HG03571 (cell line): Measurements from ENCODE around the gene STRN4.
"Not testable (repeated sequence)": the region's sequence is repeated elsewhere in the genome, so short reads cannot be mapped to it uniquely, and the experiment has no call there.

ENCODE experiments used
- ATAC-seq: cut with Tn5 transposase; IDR thresholded peaks from one replicate; pipeline ENCODE4 v1.9.1; 2021; ENCODE audit not compliant: unreplicated experiment

STRN4 gene

GRCh38 chr19:46773018-46773399, 26.8 kb upstream of the STRN4 start:
- no peak for ATAC-seq

DNA sequence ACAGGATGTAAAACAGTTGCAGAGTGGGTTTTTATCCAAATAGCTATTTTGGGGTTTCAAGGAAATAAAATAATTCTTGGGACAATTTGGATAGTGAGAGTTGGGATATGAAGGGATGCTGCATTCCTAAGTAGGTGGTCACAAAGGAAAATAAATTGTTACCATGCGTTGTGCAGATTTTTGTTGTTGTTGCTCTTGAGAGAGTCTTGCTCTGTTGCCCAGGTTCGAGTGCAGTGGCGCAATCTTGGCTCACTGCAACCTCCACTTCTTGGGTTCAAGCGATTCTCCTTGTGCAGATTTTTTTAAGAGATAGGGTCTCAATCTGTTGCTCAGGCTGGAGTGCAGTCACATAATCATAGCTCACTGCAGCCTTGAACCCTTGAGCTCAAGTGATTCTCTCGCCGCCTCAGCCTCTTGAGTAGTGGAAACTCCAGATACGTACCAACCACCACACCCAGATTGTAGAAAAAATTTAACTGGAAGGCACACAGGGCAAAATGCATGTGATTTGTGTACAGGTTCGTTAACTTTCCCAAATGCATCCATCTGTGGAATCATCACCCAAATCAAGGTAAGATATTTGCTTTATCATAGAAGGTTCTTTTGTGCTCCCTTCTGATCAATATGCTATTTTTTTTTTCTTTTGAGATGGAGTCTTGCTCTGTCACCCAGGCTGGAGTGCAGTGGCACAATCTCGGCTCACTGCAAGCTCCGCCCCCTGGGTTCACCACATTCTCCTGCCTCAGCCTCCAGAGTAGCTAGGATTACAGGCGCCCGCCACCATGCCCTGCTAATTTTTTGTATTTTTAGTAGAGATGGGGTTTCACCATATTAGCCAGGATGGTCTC, 26.1 kb upstream of the STRN4 start:
- ATAC-seq, result no peak

- not testable (repeated sequence) for ATAC-seq
These were observed 22.5 kb upstream of the STRN4 start for GRCh38 chr19:46768746-46769145.

GRCh38 chr19:46766569-46767317, 20.5 kb upstream of the STRN4 start:
- no peak for ATAC-seq

DNA sequence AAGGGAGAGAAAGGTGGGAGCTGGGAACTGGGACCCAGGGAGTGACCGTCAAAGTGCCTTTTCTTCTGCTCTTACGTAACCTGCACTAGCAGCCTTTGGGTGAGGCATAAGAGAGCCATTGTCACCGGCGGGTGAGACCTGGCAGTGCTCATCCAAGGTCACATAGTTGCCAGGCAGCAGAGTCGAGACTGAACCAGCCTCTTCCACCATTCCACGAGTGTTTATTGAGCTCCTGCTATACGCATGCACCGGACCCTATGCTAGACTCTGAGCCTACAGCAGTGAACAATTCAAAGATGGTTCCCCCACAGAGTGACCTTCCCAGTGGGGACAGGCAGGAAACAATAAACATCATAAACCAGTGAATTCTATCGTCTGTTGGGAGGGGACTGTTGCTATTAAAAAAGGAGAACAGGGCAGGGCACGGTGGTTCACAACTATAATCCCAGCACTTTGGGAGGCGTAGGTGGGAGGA, 18.6 kb upstream of the STRN4 start:
- ATAC-seq, result no peak

GRCh38 chr19:46762245-46762890, 16.1 kb upstream of the STRN4 start:
- no peak for ATAC-seq

DNA sequence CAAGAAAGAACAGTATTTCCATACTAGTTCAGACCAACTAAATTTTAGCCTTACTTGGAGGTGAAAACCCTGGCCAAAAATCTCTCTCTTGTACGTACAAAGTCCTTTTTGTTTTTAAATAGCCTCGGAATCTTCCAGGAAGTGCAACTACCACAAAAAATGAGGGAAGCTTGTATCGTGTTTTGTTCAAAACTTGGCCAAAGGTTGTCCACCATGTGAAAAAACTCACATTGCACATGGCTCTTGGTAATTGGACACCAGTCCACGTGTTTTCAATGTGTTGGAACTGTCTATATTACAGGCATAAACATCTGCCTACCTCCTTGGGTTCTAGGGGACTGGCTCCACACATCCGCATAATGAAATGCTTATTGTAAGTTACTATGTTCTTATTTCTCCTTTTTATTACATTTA, 15.2 kb upstream of the STRN4 start:
- no peak for ATAC-seq

- not testable (repeated sequence) for ATAC-seq
These were observed 14.6 kb upstream of the STRN4 start for GRCh38 chr19:46760897-46761296.

- no peak for ATAC-seq
These were observed 14.1 kb upstream of the STRN4 start for GRCh38 chr19:46760363-46760762.

- no peak for ATAC-seq
These were observed 13.6 kb upstream of the STRN4 start for GRCh38 chr19:46759817-46760333.

DNA sequence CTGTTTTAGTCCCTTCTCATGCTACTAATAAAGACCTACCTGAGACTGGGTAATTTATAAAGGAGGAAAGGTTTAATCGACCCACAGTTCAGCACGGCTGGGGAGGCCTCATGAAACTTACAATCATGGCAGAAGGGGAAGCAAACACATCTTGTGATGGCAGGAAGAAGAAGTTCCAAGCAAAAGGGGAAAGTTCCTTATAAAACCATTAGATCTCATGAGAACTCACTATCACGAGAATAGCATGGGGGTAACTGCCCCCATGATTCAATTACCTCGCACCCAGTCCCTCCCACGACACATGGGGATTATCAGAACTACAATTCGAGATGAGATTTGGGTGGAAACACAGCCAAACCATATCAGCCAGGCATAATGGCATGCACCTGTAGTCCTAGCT, 13.0 kb upstream of the STRN4 start:
- no peak for ATAC-seq

DNA sequence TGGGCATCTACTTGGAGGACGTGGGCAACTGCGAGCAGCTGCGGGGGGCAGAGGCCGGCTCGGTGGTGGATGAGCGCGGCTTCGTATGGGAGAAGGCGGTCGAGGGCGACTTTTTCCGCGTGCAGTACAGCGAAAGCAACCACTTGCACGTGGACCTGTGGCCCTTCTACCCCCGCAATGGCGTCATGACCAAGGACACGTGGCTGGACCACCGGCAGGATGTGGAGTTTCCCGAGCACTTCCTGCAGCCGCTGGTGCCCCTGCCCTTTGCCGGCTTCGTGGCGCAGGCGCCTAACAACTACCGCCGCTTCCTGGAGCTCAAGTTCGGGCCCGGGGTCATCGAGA, 10.3 kb upstream of the STRN4 start:
- no peak for ATAC-seq

- ATAC-seq, result no peak
These were observed 9.7 kb upstream of the STRN4 start for GRCh38 chr19:46755853-46756543.

DNA sequence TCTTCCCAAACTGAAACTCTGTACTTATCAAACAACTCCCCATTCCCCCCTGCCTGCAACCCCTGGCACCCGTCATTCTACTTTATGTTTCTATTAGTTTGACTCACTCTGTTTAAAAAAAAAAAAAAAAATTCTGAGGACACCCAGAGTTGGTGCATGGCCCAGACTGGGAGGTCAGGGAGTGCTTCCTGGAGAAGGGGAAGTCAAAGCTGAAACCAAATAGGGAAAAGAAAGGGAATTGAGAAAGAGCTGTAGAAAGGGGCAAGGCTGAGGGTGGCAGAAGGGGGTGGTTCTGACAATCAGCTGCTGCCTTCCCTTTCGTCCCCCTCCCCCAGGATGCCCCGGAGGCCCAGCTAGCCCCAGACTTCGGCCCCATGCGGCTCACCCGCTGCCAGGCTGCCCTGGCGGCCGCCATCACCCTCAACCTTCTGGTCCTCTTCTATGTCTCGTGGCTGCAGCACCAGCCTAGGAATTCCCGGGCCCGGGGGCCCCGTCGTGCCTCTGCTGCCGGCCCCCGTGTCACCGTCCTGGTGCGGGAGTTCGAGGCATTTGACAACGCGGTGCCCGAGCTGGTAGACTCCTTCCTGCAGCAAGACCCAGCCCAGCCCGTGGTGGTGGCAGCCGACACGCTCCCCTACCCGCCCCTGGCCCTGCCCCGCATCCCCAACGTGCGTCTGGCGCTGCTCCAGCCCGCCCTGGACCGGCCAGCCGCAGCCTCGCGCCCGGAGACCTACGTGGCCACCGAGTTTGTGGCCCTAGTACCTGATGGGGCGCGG, 9.0 kb upstream of the STRN4 start:
- ATAC-seq, result no peak

DNA sequence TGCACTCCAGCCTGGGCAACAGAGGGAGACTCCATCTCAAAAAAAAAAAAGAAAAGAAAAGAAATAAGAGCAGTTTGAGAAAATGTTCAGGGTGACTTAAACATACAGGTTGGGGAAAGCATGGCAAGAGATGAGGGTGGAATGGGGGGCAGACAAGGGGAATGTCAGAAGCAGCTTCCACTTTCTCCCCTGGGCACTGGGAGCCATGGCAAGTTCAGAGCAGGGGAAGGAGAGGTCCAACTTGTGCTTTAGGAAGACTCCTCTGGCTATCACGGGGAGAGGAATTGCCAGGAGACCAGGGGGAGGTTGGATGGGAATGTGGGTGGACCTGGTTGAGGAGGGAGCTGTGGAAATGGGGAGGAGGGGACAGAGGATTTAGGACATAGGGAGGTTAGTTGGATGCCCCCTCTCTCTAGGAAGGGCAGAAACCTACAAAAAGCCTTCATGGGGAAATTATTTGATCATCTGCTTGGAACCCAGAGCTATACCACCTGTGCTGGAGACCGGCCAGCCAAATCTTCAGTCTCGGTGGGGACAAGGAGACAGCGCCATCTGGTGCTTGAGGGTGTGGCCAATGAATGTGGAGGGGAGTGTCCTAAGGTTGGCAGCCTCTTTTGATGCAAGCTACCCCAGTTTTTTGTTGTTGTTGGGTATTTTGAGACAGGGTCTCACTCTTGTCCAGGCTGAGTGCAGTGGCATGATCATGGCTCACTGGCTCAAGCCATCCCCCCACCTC, 7.3 kb upstream of the STRN4 start:
- ATAC-seq, result no peak

DNA sequence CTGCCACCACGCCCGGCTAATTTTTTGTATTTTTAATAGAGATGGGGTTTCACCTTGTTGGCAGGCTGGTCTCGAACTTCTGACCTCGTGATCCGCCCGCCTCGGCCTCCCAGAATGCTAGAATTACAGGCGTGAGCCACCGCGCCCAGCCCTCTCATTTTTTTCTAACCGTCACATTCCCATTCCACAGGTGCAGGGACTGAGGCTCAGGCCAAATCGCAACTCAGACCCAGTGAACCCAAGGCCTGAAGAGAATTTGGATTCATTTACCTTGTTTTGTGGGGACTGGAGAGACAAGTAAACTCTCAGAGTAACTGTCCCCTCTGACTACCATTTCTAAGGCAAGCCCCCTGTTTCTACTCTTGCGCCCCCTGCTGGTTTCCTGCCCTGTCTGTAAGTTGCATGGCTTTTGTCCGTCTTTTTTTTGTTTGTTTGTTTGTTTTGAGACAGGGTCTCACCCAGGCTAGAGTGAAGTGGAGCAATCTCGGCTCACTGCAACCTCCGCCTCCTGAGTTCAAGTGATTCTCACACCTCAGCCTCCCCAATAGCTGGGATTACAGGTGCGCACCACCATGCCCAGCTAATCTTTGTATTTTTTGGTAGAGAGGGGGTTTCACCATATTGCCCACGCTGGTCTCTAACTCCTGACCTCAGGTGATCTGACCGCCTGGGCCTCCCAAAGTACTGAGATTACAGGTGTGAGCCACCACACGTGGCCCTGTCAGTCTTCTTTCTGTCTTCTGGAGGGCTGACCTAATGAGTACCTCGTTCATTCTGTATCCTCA, 2.3 kb upstream of the STRN4 start:
- no peak for ATAC-seq

GRCh38 chr19:46745521-46746280, 549 bp downstream of the STRN4 start, which contains the start of gene FKRP:
Gene FKRP, plus strand, starts transcription at chr19:46746057. Its CDS starts 9,394 bp downstream, at chr19:46755451.
- ATAC-seq, result peak; percentile 42

GRCh38 chr19:46745030-46745429, 1.2 kb downstream of the STRN4 start:
- no peak for ATAC-seq
